Mesothelial cell of epicardium (in vitro differentiated cells): ENCODE results near the gene ZNF831. TPM values are rescaled to one million over a fixed set of nuclear protein-coding genes. Genes with fewer than 3 reads are reported as not detected.

Source experiments
- DNase-seq, 2 experiments: peaks; one replicate each; pipeline ENCODE4 v3.0.0; 2021; ENCODE audit warnings: low spot score in 2 of 2; ENCODE audit not compliant: unreplicated experiment in 2 of 2
- H3K27ac Mint-ChIP-seq: 2 replicates; pipeline ENCODE4 v1.8.0; 2021; ENCODE audit warnings: mixed read lengths
- H3K27me3 Mint-ChIP-seq: 2 replicates; pipeline ENCODE4 v1.8.0; 2021; ENCODE audit warnings: low read depth, mixed read lengths
- H3K36me3 Mint-ChIP-seq: 2 replicates; pipeline ENCODE4 v1.8.0; 2021; ENCODE audit warnings: mixed read lengths
- H3K4me1 Mint-ChIP-seq: 2 replicates; pipeline ENCODE4 v1.8.0; 2021; ENCODE audit warnings: mixed read lengths
- H3K4me3 Mint-ChIP-seq: 2 replicates; pipeline ENCODE4 v1.8.0; 2021; ENCODE audit warnings: mild to moderate bottlenecking, moderate library complexity, mixed read lengths
- H3K9me3 Mint-ChIP-seq: 2 replicates; pipeline ENCODE4 v1.8.0; 2021; ENCODE audit warnings: mixed read lengths
- total RNA-seq: library from RNA; stranded (reverse); gene quantifications from 3 replicates; pipeline ENCODE4 v1.2.1, GENCODE V29; 2021
- TF ChIP-seq, protein P1 (sequence below): fragments of 200-600 bp; sonication (generic); IDR thresholded peaks from one replicate; pipeline ENCODE4 v1.5.0; 2021; ENCODE audit warnings: antibody characterized with exemption; ENCODE audit not compliant: unreplicated experiment

Gene ZNF831
- total RNA-seq, 1 donor from 2014 or later = 0.02 TPM

DNA sequence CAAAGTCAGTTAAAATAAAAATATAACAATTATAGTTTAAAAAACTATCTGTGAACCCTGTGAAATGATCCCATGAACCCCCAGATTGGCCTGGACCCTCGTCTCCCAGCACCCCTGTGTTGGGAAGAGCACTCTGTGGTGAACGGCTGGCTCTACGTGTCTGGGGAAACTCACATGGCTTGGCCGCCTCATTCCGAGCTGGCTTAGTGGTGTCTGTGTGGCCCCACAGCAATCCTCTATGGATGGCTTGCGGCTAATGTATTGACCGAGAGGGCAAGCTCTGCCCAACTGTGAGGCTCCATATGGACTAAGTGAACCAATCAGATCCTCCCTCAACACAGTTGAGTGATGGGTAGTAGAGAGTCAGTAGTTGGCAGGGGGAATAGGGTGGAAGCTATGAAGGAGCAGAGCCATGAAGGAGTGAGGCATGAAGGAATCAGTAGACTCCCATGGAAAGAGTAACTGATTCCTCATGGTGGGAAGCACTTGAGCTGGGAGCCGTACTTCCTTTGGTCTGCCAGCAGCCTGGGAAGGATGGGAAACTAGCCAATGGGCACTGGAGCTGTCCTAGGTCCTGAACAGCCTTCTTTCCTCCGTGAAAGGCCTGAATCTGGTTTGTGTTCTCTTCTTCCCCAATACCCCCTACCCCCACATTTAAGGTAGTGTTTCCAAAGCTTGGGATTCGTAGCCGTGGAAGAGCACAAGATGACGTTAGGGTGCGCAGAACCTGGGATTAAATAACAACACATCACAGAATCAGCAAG lies 21.6 kb upstream of the ZNF831 start:
- H3K4me1 Mint-ChIP-seq = peaks cover 9% of the 10 kb centered on the region
- H3K36me3 Mint-ChIP-seq = no peaks in the 10 kb centered on the region
- H3K9me3 Mint-ChIP-seq = no peaks in the 10 kb centered on the region
- no peak overlapping the region for H3K4me3 Mint-ChIP-seq
- TF ChIP-seq, protein P1, sequence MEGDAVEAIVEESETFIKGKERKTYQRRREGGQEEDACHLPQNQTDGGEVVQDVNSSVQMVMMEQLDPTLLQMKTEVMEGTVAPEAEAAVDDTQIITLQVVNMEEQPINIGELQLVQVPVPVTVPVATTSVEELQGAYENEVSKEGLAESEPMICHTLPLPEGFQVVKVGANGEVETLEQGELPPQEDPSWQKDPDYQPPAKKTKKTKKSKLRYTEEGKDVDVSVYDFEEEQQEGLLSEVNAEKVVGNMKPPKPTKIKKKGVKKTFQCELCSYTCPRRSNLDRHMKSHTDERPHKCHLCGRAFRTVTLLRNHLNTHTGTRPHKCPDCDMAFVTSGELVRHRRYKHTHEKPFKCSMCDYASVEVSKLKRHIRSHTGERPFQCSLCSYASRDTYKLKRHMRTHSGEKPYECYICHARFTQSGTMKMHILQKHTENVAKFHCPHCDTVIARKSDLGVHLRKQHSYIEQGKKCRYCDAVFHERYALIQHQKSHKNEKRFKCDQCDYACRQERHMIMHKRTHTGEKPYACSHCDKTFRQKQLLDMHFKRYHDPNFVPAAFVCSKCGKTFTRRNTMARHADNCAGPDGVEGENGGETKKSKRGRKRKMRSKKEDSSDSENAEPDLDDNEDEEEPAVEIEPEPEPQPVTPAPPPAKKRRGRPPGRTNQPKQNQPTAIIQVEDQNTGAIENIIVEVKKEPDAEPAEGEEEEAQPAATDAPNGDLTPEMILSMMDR = no peak
- DNase-seq = no peak
- no peak overlapping the region for H3K27ac Mint-ChIP-seq
- peaks cover 11% of the 10 kb centered on the region for H3K27me3 Mint-ChIP-seq

DNA sequence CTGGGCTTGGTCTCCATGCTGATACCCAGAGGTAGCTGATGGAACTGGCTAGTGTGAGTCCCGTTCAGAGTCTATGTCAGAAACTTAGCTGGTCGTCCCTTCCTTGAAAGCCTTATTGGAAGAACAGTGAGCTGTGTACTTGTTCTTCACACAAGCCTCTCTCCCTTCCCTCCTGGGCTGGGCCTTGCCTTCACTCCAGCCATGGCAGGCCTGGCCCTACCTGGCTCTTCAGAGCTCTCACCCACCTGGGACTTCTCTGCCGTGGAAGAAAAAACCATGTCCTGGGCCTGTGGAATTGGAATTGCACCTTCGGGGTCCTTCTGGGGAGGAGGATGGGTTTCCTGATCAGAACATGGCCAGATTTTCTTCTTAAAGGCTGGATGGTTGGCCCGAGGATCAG lies 20.3 kb upstream of the ZNF831 start:
- Mint-ChIP-seq H3K4me3 (no peak overlapping the region), H3K4me1 (peaks cover 14% of the 10 kb centered on the region), H3K27me3 (peaks cover 9% of the 10 kb centered on the region), H3K9me3 (no peaks in the 10 kb centered on the region), H3K27ac (no peak overlapping the region), H3K36me3 (no peaks in the 10 kb centered on the region)
- TF ChIP-seq, protein P1 = no peak
- DNase-seq = no peak

DNA sequence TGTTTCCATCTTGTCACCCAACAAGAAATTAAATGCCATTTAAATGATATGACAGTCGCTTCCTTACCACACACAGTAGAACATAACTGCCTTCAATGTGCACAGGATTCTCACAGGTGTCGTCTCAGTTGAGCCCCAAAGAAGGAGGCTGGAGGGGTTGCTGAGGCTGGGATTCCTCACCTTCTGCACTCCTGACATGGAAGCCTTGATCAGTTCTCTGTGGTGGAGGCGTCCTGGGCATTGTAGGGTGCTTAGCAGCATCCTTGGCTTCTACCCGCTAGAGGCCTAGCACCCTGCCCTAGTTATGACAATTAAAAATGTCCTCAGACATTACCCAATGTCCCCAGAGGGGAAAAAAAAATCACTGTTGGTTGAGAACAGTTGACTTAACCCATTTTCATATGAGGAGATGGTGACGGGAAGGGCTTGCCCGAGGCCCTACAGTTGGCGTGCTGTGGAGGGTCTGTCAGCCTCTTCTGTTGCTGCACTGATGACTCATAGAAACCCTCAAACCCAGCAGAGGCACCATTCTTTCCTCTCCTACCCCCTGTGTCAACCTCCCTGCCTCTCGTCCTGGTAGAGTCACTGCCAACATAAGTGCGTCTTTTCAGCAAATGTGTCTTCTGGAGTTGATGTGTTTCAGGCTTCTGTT lies 19.3 kb upstream of the ZNF831 start:
- Mint-ChIP-seq H3K27ac (no peak overlapping the region), H3K9me3 (no peaks in the 10 kb centered on the region), H3K4me1 (peaks cover 17% of the 10 kb centered on the region), H3K36me3 (no peaks in the 10 kb centered on the region), H3K27me3 (peaks cover 8% of the 10 kb centered on the region), H3K4me3 (no peak overlapping the region)
- TF ChIP-seq, protein P1 = no peak
- no peak for DNase-seq

DNA sequence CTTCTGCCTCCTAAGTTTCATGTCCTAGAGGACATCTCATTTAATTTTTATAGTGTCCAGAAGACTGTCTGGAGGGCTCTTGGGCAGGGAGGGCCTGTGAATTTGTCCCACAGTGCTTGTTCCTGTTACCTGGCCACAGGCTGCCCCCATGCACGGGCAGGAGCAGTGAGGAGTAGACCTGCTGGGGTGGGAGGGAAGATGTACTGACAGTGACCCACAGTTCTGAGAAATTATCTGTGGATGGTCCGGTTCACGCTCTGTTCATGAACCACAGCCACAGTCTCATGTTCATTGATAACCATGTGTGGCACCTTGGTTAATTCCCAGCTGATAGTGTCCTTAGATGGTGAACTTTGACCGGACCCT lies 18.8 kb upstream of the ZNF831 start:
- H3K27ac Mint-ChIP-seq = no peak overlapping the region
- peaks cover 8% of the 10 kb centered on the region for H3K27me3 Mint-ChIP-seq
- no peak for DNase-seq

DNA sequence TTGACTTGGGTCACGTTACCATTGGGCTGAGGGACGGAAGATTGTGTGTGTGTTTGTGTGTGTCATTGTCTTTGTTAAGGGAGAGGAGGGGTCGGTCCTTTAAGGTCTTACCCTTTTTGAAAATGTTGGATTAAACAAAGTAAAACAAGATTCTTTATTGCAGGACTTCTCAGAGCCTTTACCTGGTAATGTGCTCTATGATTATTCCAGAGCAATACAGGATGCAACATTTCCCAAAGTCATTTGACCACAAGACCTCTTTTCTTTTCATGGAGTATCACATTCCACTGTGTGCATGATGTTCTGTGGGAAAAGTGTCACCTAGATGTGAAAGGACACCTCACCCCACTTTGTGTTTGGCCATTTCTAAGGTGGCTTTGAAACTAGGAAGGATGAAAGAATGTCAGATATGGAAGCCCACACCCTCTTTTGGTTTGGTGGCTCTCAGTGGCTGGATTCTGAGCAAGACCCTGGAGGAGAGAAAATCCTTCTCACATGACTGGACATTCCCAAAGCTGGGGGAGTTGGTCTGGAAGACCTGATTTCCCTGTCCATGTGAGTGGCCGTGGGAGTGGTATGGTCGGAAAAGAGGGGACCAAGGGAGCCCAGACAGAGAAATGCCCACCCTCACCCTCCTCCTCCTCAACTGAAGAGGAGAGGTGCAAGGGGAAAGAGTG lies 18.2 kb upstream of the ZNF831 start:
- Mint-ChIP-seq H3K36me3 (no peaks in the 10 kb centered on the region), H3K4me1 (peaks cover 22% of the 10 kb centered on the region), H3K27me3 (peaks cover 10% of the 10 kb centered on the region), H3K4me3 (no peak overlapping the region), H3K27ac (no peak overlapping the region), H3K9me3 (no peaks in the 10 kb centered on the region)
- TF ChIP-seq, protein P1 = no peak
- DNase-seq = no peak

More for the DNA sequence above, 18.8 kb upstream of the ZNF831 start:
- H3K36me3 Mint-ChIP-seq = no peaks in the 10 kb centered on the region
- peaks cover 18% of the 10 kb centered on the region for H3K4me1 Mint-ChIP-seq
- no peak overlapping the region for H3K4me3 Mint-ChIP-seq
- TF ChIP-seq, protein P1 = no peak
- H3K9me3 Mint-ChIP-seq = no peaks in the 10 kb centered on the region
